Mesothelial cell of epicardium (in vitro differentiated cells): Measurements from ENCODE around the gene DGKD. TPM values are rescaled to one million over a fixed set of nuclear protein-coding genes. Genes with fewer than 3 reads are reported as not detected.

Experiments used
- DNase-seq, 2 experiments: peaks; one replicate each; pipeline ENCODE4 v3.0.0; 2021; ENCODE audit warnings: low spot score in 2 of 2; ENCODE audit not compliant: unreplicated experiment in 2 of 2
- H3K27ac Mint-ChIP-seq: 2 replicates; pipeline ENCODE4 v1.8.0; 2021; ENCODE audit warnings: mixed read lengths
- H3K27me3 Mint-ChIP-seq: 2 replicates; pipeline ENCODE4 v1.8.0; 2021; ENCODE audit warnings: low read depth, mixed read lengths
- H3K36me3 Mint-ChIP-seq: 2 replicates; pipeline ENCODE4 v1.8.0; 2021; ENCODE audit warnings: mixed read lengths
- H3K4me1 Mint-ChIP-seq: 2 replicates; pipeline ENCODE4 v1.8.0; 2021; ENCODE audit warnings: mixed read lengths
- H3K4me3 Mint-ChIP-seq: 2 replicates; pipeline ENCODE4 v1.8.0; 2021; ENCODE audit warnings: mild to moderate bottlenecking, moderate library complexity, mixed read lengths
- H3K9me3 Mint-ChIP-seq: 2 replicates; pipeline ENCODE4 v1.8.0; 2021; ENCODE audit warnings: mixed read lengths
- CTCF ChIP-seq: fragments of 200-600 bp; sonication (generic); IDR thresholded peaks from one replicate; pipeline ENCODE4 v1.5.0; 2021; ENCODE audit warnings: antibody characterized with exemption; ENCODE audit not compliant: unreplicated experiment
- total RNA-seq: library from RNA; stranded (reverse); gene quantifications from 3 replicates; pipeline ENCODE4 v1.2.1, GENCODE V29; 2021

The DGKD gene
- total RNA-seq, 1 donor from 2014 or later: 64.5 TPM

DNA sequence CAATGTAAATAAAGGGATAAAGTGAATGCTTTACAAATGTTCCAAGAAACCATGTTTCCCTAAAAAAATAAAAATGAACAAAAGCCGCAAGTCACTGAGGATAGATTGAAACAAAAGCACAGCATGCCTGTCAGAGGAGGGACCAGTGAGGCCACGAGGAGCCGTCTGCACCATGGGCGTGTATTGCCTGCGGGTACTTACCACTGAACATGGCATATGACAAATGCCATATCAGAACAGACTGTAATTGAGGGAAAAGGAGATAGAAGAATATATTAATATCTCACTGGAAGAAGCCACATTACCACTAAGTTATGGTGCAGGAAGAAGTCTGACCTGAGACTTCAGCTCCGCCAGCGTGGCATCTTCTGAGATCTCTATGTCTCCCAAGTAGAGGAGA lies 136.5 kb downstream of the DGKD start:
- no peaks in the 10 kb centered on the region for H3K27me3 Mint-ChIP-seq
- H3K36me3 Mint-ChIP-seq: peaks cover 15% of the 10 kb centered on the region
- no peaks in the 10 kb centered on the region for H3K9me3 Mint-ChIP-seq
- no peak for TF ChIP-seq CTCF
- H3K4me1 Mint-ChIP-seq: peaks cover 69% of the 10 kb centered on the region
- DNase-seq: no peak
- H3K4me3 Mint-ChIP-seq: no peak overlapping the region
- peak overlapping the region; percentile 84 for H3K27ac Mint-ChIP-seq

DNA sequence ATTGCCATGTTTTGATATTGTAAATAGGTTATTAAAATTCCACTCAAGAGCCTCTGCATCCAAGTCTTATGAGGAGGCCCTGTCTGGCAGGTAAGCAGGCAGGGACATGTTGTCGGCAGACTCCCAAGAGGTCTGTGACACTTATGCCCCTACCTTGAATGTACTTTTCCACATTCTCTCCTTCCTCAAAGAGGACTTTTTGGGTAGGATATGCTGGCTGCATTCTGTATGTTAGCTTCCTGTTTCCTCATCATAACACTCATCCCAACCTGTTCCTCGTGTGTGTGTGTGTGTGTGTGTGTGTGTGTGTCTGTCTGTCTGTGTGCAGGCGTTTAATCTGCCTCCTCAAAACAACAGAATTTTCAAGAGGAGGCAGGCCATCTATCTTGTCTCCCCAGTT lies 137.0 kb downstream of the DGKD start:
- H3K27ac Mint-ChIP-seq: peak overlapping the region; percentile 84
- H3K27me3 Mint-ChIP-seq: no peaks in the 10 kb centered on the region
- peaks cover 66% of the 10 kb centered on the region for H3K4me1 Mint-ChIP-seq
- DNase-seq: no peak
- peaks cover 16% of the 10 kb centered on the region for H3K36me3 Mint-ChIP-seq
- TF ChIP-seq CTCF: no peak
- no peak overlapping the region for H3K4me3 Mint-ChIP-seq
- H3K9me3 Mint-ChIP-seq: no peaks in the 10 kb centered on the region

- TF ChIP-seq CTCF: no peak
- no peak overlapping the region for H3K4me3 Mint-ChIP-seq
- DNase-seq: no peak
- no peaks in the 10 kb centered on the region for H3K9me3 Mint-ChIP-seq
- no peaks in the 10 kb centered on the region for H3K27me3 Mint-ChIP-seq
- peak overlapping the region; percentile 43 for H3K27ac Mint-ChIP-seq
- peaks cover 23% of the 10 kb centered on the region for H3K36me3 Mint-ChIP-seq
- H3K4me1 Mint-ChIP-seq: peaks cover 59% of the 10 kb centered on the region
Observed at GRCh38 chr2:233492078-233492477, 137.8 kb downstream of the DGKD start.

- TF ChIP-seq CTCF: no peak
Observed at GRCh38 chr2:233492751-233493150, 138.5 kb downstream of the DGKD start.

DNA sequence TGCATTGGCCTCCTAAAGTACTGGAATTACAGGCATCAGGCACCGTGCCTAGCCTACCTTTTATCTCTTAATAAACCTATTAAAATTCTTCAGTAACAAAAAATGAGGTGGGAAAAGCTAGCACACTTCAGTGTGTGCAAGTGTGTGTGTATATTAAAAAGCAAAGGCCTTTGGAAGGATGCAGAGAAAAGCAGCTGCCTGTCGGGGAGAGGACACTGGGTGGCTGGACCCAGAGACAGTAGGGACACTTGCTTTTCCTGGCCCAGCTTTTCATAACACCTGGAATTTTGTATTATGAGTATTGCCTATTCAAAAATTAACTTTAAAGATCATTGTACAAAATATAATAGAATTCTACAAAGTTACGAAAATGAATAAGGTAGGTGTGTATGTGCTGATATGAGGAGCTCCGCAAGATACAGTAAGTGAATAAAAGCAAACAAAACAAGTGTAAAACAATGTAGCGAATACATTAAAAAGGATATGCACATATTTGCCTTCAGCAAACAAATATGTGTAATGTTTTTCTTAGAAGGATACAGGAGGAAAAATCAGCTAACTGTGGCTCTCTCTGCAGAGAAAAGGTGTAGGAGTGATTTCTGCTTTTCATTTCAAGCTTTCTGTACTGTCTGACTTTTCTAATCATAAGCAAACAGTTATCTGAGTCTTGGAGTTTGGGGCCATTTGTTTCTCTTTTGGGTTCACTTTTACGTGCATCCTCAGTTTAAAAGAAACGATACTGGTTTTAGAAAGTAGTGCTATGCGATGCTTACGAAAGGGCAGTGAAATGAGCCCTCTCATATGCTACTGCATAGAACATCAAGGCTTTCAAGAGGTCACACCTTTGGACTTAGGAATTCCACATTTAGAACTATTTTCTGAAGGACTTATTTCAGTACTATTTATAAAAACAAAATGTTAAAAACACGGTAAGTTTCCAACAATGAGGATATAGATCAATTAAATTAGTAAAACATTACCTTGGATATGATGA lies 141.5 kb downstream of the DGKD start:
- no peak for TF ChIP-seq CTCF
- Mint-ChIP-seq H3K27me3 (no peaks in the 10 kb centered on the region), H3K36me3 (peaks cover 36% of the 10 kb centered on the region), H3K27ac (no peak overlapping the region), H3K4me1 (peaks cover 30% of the 10 kb centered on the region), H3K4me3 (no peak overlapping the region), H3K9me3 (no peaks in the 10 kb centered on the region)
- no peak for DNase-seq

More at GRCh38 chr2:233492751-233493150, 138.5 kb downstream of the DGKD start:
- Mint-ChIP-seq H3K27ac (peak overlapping the region; percentile 72), H3K27me3 (no peaks in the 10 kb centered on the region), H3K4me1 (peaks cover 52% of the 10 kb centered on the region), H3K4me3 (no peak overlapping the region), H3K9me3 (no peaks in the 10 kb centered on the region), H3K36me3 (peaks cover 27% of the 10 kb centered on the region)
- DNase-seq: no peak
